KG1 (cell line): ENCODE results near the gene KLF3.
"Not testable (repeated sequence)": the region's sequence is repeated elsewhere in the genome, so short reads cannot be mapped to it uniquely, and the experiment has no call there.

Source experiments
- DNase-seq: peaks from one replicate; lab custom pipeline; 2025; lab: John Stamatoyannopoulos, UW

KLF3 gene

GRCh38 chr4:38663801-38664705 lies at the start of gene KLF3:
Gene KLF3, plus strand, starts transcription at chr4:38664199. Its CDS starts 16,427 bp downstream, at chr4:38680626.
- DNase-seq = peak; percentile 70

- DNase-seq = no peak
Measured at GRCh38 chr4:38614231-38614630, 49.8 kb upstream of the KLF3 start.

- DNase-seq = no peak
Measured at GRCh38 chr4:38615847-38616246, 48.2 kb upstream of the KLF3 start.

- no peak for DNase-seq
Measured at GRCh38 chr4:38618505-38618904, 45.5 kb upstream of the KLF3 start.

GRCh38 chr4:38619316-38619715 lies 44.7 kb upstream of the KLF3 start:
- DNase-seq = no peak

GRCh38 chr4:38620065-38620464 lies 43.9 kb upstream of the KLF3 start:
- DNase-seq = no peak

GRCh38 chr4:38620527-38621027 lies 43.4 kb upstream of the KLF3 start:
- no peak for DNase-seq

GRCh38 chr4:38621028-38621684 lies 42.8 kb upstream of the KLF3 start:
- DNase-seq = no peak

GRCh38 chr4:38621831-38622230 lies 42.2 kb upstream of the KLF3 start:
- no peak for DNase-seq

GRCh38 chr4:38622340-38622739 lies 41.7 kb upstream of the KLF3 start:
- not testable (repeated sequence) for DNase-seq

- no peak for DNase-seq
Measured at GRCh38 chr4:38623260-38623659, 40.7 kb upstream of the KLF3 start.

- no peak for DNase-seq
Measured at GRCh38 chr4:38624311-38624710, 39.7 kb upstream of the KLF3 start.

- no peak for DNase-seq
Measured at GRCh38 chr4:38625508-38625907, 38.5 kb upstream of the KLF3 start.

- DNase-seq = not testable (repeated sequence)
Measured at GRCh38 chr4:38626901-38627444, 37.0 kb upstream of the KLF3 start.

- no peak for DNase-seq
Measured at GRCh38 chr4:38630519-38630918, 33.5 kb upstream of the KLF3 start.

GRCh38 chr4:38634047-38634759 lies 29.8 kb upstream of the KLF3 start:
- no peak for DNase-seq

GRCh38 chr4:38639242-38639641 lies 24.8 kb upstream of the KLF3 start:
- no peak for DNase-seq

GRCh38 chr4:38641811-38642210 lies 22.2 kb upstream of the KLF3 start:
- DNase-seq = no peak

- DNase-seq = no peak
Measured at GRCh38 chr4:38644201-38644600, 19.8 kb upstream of the KLF3 start.

GRCh38 chr4:38647101-38647819 lies 16.7 kb upstream of the KLF3 start:
- no peak for DNase-seq

GRCh38 chr4:38650133-38650532 lies 13.9 kb upstream of the KLF3 start:
- DNase-seq = no peak

GRCh38 chr4:38654273-38654672 lies 9.7 kb upstream of the KLF3 start:
- no peak for DNase-seq
